Nephron (organoid): ENCODE data around the gene CD99.
"Not testable (repeated sequence)": the region's sequence is repeated elsewhere in the genome, so short reads cannot be mapped to it uniquely, and the experiment has no call there.

Experiments
- H3K27ac Mint-ChIP-seq, 3 experiments: 2 replicates each; pipeline ENCODE4 v1.8.0; 2020; ENCODE audit warnings: mixed read lengths in 3 of 3, mild to moderate bottlenecking in 2 of 3, moderate library complexity in 1 of 3
- H3K27me3 Mint-ChIP-seq: 2 replicates; pipeline ENCODE4 v1.8.0; 2021; ENCODE audit warnings: low read depth, mild to moderate bottlenecking, moderate library complexity, mixed read lengths
- H3K36me3 Mint-ChIP-seq: 2 replicates; pipeline ENCODE4 v1.8.0; 2020; ENCODE audit warnings: low read depth, mixed read lengths
- H3K4me1 Mint-ChIP-seq: 2 replicates; pipeline ENCODE4 v1.8.0; 2020; ENCODE audit warnings: mixed read lengths
- H3K4me3 Mint-ChIP-seq, 3 experiments: 2 replicates each; pipeline ENCODE4 v1.8.0; 2020; ENCODE audit warnings: mild to moderate bottlenecking in 3 of 3, mixed read lengths in 3 of 3, moderate library complexity in 2 of 3
- H3K9me3 Mint-ChIP-seq: 2 replicates; pipeline ENCODE4 v1.8.0; 2020; ENCODE audit warnings: mixed read lengths
- CTCF ChIP-seq, 3 experiments: fragments of 200-600 bp; sonication (generic); IDR thresholded peaks; one replicate each; pipeline ENCODE4 v1.5.0; 2021; ENCODE audit warnings: antibody characterized with exemption in 3 of 3; ENCODE audit not compliant: unreplicated experiment in 3 of 3

CD99 gene

DNA sequence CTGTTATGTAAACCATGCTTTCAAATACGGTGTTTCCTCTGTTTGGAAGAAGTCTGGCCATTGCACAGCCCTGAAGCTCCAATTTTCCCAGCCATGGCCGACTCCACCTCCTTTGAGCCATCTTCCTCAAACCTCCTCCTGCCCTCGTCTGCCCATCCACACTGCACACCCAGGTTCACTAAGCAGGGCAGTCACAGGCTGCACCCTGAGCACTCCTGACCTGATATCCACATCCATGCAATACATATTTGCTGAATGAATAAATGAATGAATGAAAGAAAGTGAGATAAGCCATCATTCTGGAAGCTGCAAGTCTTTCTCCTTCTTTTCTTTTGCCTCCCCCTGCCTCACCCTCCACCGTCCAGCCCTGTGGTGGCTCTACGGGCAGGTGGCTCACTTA lies 83.0 kb downstream of the CD99 start:
- TF ChIP-seq CTCF (IDR thresholded peaks at IDR 0.05; ENCODE audit: unreplicated experiment in 3 of 3), result no peak
- H3K9me3 Mint-ChIP-seq, result peaks cover 12% of the 10 kb centered on the region
- H3K36me3 Mint-ChIP-seq, result peaks cover 4% of the 10 kb centered on the region
- no peaks in the 10 kb centered on the region for H3K4me1 Mint-ChIP-seq
- H3K27me3 Mint-ChIP-seq, result peaks cover 19% of the 10 kb centered on the region
- H3K27ac Mint-ChIP-seq, result no peak overlapping the region
- no peak overlapping the region for H3K4me3 Mint-ChIP-seq

DNA sequence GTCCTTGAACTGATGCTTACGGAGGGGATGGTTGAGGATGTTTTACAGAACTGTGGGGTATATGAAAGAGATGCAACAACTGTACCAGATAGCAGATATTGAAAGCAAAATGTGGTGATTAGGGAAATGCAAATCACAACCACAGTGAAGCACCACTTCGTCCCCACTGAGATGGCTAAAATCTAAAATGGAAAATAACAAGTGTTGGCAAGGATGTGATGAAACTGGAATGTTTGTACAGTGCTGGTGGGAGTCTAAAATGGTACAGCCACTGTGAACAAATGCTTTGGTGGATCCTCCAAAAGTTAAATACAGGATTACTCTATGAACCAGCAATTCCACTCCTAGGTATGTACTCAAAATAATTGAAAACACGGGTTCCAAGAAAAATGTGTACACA lies 83.7 kb downstream of the CD99 start:
- H3K4me1 Mint-ChIP-seq, result no peaks in the 10 kb centered on the region
- H3K27me3 Mint-ChIP-seq, result peaks cover 19% of the 10 kb centered on the region
- no peak overlapping the region for H3K4me3 Mint-ChIP-seq
- H3K36me3 Mint-ChIP-seq, result peaks cover 4% of the 10 kb centered on the region
- TF ChIP-seq CTCF (IDR thresholded peaks at IDR 0.05; ENCODE audit: unreplicated experiment in 3 of 3), result no peak
- no peak overlapping the region for H3K27ac Mint-ChIP-seq
- H3K9me3 Mint-ChIP-seq, result peaks cover 12% of the 10 kb centered on the region

GRCh38 chrX:2780472-2781225 lies 89.6 kb downstream of the CD99 start:
- Mint-ChIP-seq H3K4me3 (peak overlapping the region in 1 of 3 experiments; percentile 16), H3K4me1 (peaks cover 29% of the 10 kb centered on the region), H3K27ac (peak overlapping the region; percentile 92 to 96 (median 94))
- H3K27me3 Mint-ChIP-seq, H3K36me3 Mint-ChIP-seq, H3K9me3 Mint-ChIP-seq: not testable (repeated sequence)

GRCh38 chrX:2781226-2781571 lies 90.1 kb downstream of the CD99 start:
- Mint-ChIP-seq H3K4me1 (peaks cover 29% of the 10 kb centered on the region), H3K36me3 (no peaks in the 10 kb centered on the region), H3K27me3 (peaks cover 6% of the 10 kb centered on the region), H3K27ac (peak overlapping the region; percentile 92 to 96 (median 94)), H3K4me3 (no peak overlapping the region), H3K9me3 (no peaks in the 10 kb centered on the region)
- TF ChIP-seq CTCF (IDR thresholded peaks at IDR 0.05; ENCODE audit: unreplicated experiment in 3 of 3), result no peak

DNA sequence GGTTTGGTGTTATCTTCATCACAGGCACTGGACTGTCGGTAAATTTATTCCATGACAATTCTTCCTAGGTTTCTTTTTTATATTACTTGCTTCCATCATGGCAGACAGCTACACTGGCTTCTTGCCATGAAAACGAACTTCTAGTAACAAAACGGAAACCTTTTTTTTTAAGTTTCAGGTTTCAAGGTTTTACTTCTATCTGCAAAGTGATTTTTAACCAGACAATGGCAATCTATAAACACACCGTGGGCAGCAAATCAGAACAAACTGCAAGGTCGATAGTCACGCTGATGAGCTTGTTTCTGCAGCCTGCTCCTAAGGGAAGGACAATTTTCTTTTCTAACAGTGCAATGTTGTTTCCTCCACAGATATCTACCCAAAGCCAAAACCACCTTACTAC lies 90.6 kb downstream of the CD99 start:
- Mint-ChIP-seq H3K4me1 (peaks cover 29% of the 10 kb centered on the region), H3K36me3 (no peaks in the 10 kb centered on the region), H3K4me3 (peak overlapping the region in 2 of 3 experiments; percentile 13 to 18), H3K9me3 (no peaks in the 10 kb centered on the region), H3K27ac (peak overlapping the region; percentile 92 to 96 (median 94)), H3K27me3 (peaks cover 6% of the 10 kb centered on the region)
- no peak for TF ChIP-seq CTCF (IDR thresholded peaks at IDR 0.05; ENCODE audit: unreplicated experiment in 3 of 3)

DNA sequence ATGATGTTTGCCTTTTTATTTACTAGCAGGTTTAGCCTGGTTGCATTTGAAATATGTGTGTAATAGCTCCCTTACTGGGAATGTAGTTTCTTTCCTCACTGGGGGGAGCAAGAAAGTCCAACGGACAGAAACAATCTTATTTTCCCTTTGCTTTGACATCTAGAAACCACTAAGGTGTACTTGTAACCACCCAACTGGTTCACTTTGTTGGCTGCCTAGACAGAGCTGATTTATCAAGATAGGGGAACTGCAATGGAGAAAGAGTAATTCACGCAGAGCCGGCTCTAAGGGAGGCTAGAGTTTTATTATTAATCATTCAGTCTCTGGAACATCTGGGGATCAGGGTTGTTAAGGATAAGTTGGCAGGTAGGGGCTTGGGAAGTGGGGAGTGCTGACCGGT lies 91.1 kb downstream of the CD99 start:
- Mint-ChIP-seq H3K4me3 (peak overlapping the region in 2 of 3 experiments; percentile 1 to 20), H3K9me3 (no peaks in the 10 kb centered on the region), H3K27ac (peak overlapping the region; percentile 92 to 96 (median 94)), H3K27me3 (peaks cover 6% of the 10 kb centered on the region), H3K4me1 (peaks cover 29% of the 10 kb centered on the region), H3K36me3 (no peaks in the 10 kb centered on the region)
- no peak for TF ChIP-seq CTCF (IDR thresholded peaks at IDR 0.05; ENCODE audit: unreplicated experiment in 3 of 3)
